ENCODE measurements around the gene PHETA2.
A peak's percentile ranks its signal among the peaks of the same experiment; 100 is the strongest.

Gene PHETA2

DNA sequence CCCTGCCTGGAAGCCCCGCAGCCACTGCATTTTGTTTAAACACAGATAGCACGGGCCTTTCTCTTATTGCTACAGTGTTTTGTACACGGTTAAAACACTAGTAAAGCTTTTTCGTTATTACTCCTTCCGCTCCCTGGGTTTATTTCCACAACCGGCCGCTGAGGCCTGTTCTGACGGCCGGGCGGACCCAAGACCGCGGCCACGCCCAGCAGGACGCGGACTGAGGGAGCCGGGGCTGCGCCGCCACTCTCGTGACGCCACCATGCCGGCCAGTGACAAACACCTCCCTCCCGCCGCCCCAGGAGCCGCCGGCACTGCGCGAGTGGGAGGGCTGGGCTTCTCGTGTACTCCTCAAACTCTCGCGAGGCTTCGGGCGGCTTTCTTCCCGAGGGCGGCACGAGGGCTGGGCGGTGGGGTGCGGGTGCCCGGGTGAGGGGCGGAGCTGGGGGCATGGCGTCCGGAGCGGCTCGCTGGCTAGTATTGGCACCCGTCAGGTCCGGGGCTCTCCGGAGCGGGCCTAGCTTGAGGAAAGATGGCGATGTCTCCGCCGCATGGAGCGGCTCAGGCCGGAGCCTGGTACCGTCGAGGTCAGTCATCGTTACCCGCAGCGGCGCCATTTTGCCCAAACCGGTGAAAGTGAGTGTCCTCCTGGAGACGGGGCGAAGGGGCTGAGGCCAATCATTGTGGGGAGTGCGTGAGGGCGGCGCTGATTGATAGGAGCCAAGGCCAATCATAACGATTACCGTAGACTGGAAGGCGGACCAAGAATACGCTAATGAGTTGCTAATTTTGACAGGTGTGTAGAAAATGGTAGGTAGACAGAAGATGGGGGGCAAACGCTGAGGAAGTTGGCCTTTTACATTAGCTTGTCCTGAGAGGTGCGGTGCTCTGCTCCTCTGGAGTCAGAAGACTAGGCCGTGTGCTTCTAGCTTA is 5.5 kb downstream of the PHETA2 start, which contains the start of gene SMDT1:
Gene SMDT1, plus strand, starts transcription at position 382 of the 933 bp plus-strand sequence. Its CDS starts 69 bp downstream, at position 451.
- Histone ChIP-seq H3F3A (ENCODE audit: insufficient read depth) (no peaks in the 10 kb centered on the region), H3K9ac (ENCODE audit: low read length) (peak within 1 kb of the TSS; percentile 80), H3K9me3 (ENCODE audit: insufficient read depth, low read length) (no peaks in the 10 kb centered on the region), H4K20me1 (ENCODE audit: low read depth, low read length) (no peaks in the 10 kb centered on the region), H3K79me2 (ENCODE audit: insufficient read depth, low read length) (peaks cover 31% of the 10 kb centered on the region), H3K27me3 (ENCODE audit: low read length) (no peaks in the 10 kb centered on the region), H3K9me2 (replicated peaks; ENCODE audit: insufficient read depth, low read length) (no peaks in the 10 kb centered on the region), H3K36me3 (ENCODE audit: low read length) (peaks cover 6% of the 10 kb centered on the region), H3K27ac (ENCODE audit: low read depth, low read length) (peak within 1 kb of the TSS; percentile 77), H3K4me2 (ENCODE audit: low read depth, low read length, poor library complexity, severe bottlenecking) (peak within 1 kb of the TSS; percentile 94), H3K4me3 (ENCODE audit: insufficient read depth, low read length, poor library complexity, severe bottlenecking) (peak within 1 kb of the TSS; percentile 75), H2AFZ (ENCODE audit: low read depth, low read length, severe bottlenecking) (peak within 1 kb of the TSS; percentile 72)
- no peak for TF ChIP-seq EZH2phosphoT487 (conservative IDR thresholded peaks at IDR 0.05; ENCODE audit: low read length)
- TF ChIP-seq, protein P1, sequence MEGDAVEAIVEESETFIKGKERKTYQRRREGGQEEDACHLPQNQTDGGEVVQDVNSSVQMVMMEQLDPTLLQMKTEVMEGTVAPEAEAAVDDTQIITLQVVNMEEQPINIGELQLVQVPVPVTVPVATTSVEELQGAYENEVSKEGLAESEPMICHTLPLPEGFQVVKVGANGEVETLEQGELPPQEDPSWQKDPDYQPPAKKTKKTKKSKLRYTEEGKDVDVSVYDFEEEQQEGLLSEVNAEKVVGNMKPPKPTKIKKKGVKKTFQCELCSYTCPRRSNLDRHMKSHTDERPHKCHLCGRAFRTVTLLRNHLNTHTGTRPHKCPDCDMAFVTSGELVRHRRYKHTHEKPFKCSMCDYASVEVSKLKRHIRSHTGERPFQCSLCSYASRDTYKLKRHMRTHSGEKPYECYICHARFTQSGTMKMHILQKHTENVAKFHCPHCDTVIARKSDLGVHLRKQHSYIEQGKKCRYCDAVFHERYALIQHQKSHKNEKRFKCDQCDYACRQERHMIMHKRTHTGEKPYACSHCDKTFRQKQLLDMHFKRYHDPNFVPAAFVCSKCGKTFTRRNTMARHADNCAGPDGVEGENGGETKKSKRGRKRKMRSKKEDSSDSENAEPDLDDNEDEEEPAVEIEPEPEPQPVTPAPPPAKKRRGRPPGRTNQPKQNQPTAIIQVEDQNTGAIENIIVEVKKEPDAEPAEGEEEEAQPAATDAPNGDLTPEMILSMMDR (IDR thresholded peaks at IDR 0.05; ENCODE audit: insufficient read depth, low read length, poor library complexity, severe bottlenecking) = no peak

DNA sequence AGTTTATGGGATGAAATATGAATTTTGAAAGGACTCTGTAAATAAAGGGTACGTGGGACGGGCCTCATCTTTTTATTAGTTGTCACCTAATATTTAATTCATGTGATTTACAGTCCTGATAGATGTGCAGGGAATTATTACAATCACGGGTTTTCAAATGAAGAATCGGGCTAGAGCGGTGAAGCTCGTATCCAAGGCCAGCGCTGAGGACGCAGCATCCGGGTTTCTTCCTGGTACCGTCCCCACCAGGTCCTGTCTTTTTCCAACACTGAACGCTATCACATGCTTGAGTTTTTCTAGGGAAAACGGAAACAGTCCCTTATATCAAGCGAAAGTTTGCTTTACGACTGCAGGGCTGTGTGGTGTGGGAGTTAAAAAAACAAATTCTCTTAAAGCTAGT is 6.2 kb downstream of the PHETA2 start:
- no peaks in the 10 kb centered on the region for H3K9me3 ChIP-seq (ENCODE audit: insufficient read depth, low read length)
- TF ChIP-seq EZH2phosphoT487 (conservative IDR thresholded peaks at IDR 0.05; ENCODE audit: low read length) = no peak
- TF ChIP-seq, protein P1 (IDR thresholded peaks at IDR 0.05; ENCODE audit: insufficient read depth, low read length, poor library complexity, severe bottlenecking) = no peak
- H3K9me2 ChIP-seq (replicated peaks; ENCODE audit: insufficient read depth, low read length) = no peaks in the 10 kb centered on the region
- peak overlapping the region; percentile 44 for H2AFZ ChIP-seq (ENCODE audit: low read depth, low read length, severe bottlenecking)
- H3F3A ChIP-seq (ENCODE audit: insufficient read depth) = no peaks in the 10 kb centered on the region
- H3K79me2 ChIP-seq (ENCODE audit: insufficient read depth, low read length) = peaks cover 33% of the 10 kb centered on the region
- peak overlapping the region; percentile 80 for H3K9ac ChIP-seq (ENCODE audit: low read length)
- H3K27me3 ChIP-seq (ENCODE audit: low read length) = no peaks in the 10 kb centered on the region
- peak overlapping the region; percentile 94 for H3K4me2 ChIP-seq (ENCODE audit: low read depth, low read length, poor library complexity, severe bottlenecking)
- peak overlapping the region; percentile 77 for H3K27ac ChIP-seq (ENCODE audit: low read depth, low read length)
- peak overlapping the region; percentile 75 for H3K4me3 ChIP-seq (ENCODE audit: insufficient read depth, low read length, poor library complexity, severe bottlenecking)
- H4K20me1 ChIP-seq (ENCODE audit: low read depth, low read length) = no peaks in the 10 kb centered on the region
- H3K36me3 ChIP-seq (ENCODE audit: low read length) = peaks cover 6% of the 10 kb centered on the region

DNA sequence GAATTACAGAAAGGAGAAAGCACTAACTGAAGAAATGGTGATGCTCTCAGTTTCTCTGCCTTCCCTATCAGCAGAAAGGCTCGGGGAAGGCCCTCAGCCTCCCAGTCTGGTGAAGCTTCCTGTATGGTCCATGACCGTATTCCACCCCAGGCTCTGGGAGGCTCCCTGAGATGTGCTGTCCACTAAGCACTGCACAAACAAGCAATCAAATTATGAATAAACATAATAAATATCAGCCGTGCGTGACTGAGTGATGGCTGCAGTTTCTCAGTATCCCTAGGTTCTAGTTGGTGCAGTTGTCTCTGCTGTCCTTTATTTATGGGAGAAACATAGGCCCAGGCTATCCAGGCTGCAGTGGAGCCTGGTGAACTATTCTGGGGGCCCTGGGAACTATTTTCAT is 9.1 kb downstream of the PHETA2 start:
- Histone ChIP-seq H3K9me2 (replicated peaks; ENCODE audit: insufficient read depth, low read length) (no peaks in the 10 kb centered on the region), H3F3A (ENCODE audit: insufficient read depth) (peaks cover 9% of the 10 kb centered on the region), H3K36me3 (ENCODE audit: low read length) (peaks cover 17% of the 10 kb centered on the region), H2AFZ (ENCODE audit: low read depth, low read length, severe bottlenecking) (no peak overlapping the region), H3K79me2 (ENCODE audit: insufficient read depth, low read length) (peaks cover 53% of the 10 kb centered on the region), H3K9me3 (ENCODE audit: insufficient read depth, low read length) (no peaks in the 10 kb centered on the region), H3K4me2 (ENCODE audit: low read depth, low read length, poor library complexity, severe bottlenecking) (no peak overlapping the region), H3K4me3 (ENCODE audit: insufficient read depth, low read length, poor library complexity, severe bottlenecking) (no peak overlapping the region), H4K20me1 (ENCODE audit: low read depth, low read length) (no peaks in the 10 kb centered on the region), H3K9ac (ENCODE audit: low read length) (no peak overlapping the region), H3K27me3 (ENCODE audit: low read length) (no peaks in the 10 kb centered on the region), H3K27ac (ENCODE audit: low read depth, low read length) (no peak overlapping the region)
- TF ChIP-seq EZH2phosphoT487 (conservative IDR thresholded peaks at IDR 0.05; ENCODE audit: low read length) = no peak
- TF ChIP-seq, protein P1 (IDR thresholded peaks at IDR 0.05; ENCODE audit: insufficient read depth, low read length, poor library complexity, severe bottlenecking) = no peak
